GM21515 (cell line): ENCODE results near the gene KRTAP10-10.
"Not testable (repeated sequence)": the region's sequence is repeated elsewhere in the genome, so short reads cannot be mapped to it uniquely, and the experiment has no call there.

Experiments
- ATAC-seq: cut with Tn5 transposase; IDR thresholded peaks from one replicate; pipeline ENCODE4 v1.9.1; 2021; ENCODE audit not compliant: unreplicated experiment

The KRTAP10-10 gene

GRCh38 chr21:44602463-44602850 is 34.7 kb upstream of the KRTAP10-10 start:
- no peak for ATAC-seq

GRCh38 chr21:44603109-44603875 is 33.9 kb upstream of the KRTAP10-10 start:
- ATAC-seq = no peak

- no peak for ATAC-seq
Measured at GRCh38 chr21:44603911-44604310, 33.2 kb upstream of the KRTAP10-10 start.

- no peak for ATAC-seq
Measured at GRCh38 chr21:44606495-44606894, 30.7 kb upstream of the KRTAP10-10 start.

GRCh38 chr21:44609193-44609592 is 28.0 kb upstream of the KRTAP10-10 start:
- ATAC-seq = no peak

GRCh38 chr21:44610157-44610843 is 26.9 kb upstream of the KRTAP10-10 start:
- not testable (repeated sequence) for ATAC-seq

GRCh38 chr21:44611551-44611950 is 25.6 kb upstream of the KRTAP10-10 start:
- ATAC-seq = no peak

- no peak for ATAC-seq
Measured at GRCh38 chr21:44612029-44612486, 25.1 kb upstream of the KRTAP10-10 start, which contains the start of gene KRTAP10-8. Gene KRTAP10-8 (plus strand): TSS chr21:44612079. CDS start chr21:44612101, 22 bp downstream.

GRCh38 chr21:44612669-44613229 is 24.4 kb upstream of the KRTAP10-10 start:
- no peak for ATAC-seq

GRCh38 chr21:44613386-44614155 is 23.6 kb upstream of the KRTAP10-10 start:
- no peak for ATAC-seq

GRCh38 chr21:44614161-44614631 is 23.0 kb upstream of the KRTAP10-10 start:
- no peak for ATAC-seq

- ATAC-seq = no peak
Measured at GRCh38 chr21:44614961-44615391, 22.2 kb upstream of the KRTAP10-10 start.

GRCh38 chr21:44615466-44615865 is 21.7 kb upstream of the KRTAP10-10 start:
- no peak for ATAC-seq

GRCh38 chr21:44615911-44616590 is 21.1 kb upstream of the KRTAP10-10 start:
- no peak for ATAC-seq

GRCh38 chr21:44616591-44616926 is 20.6 kb upstream of the KRTAP10-10 start:
- ATAC-seq = no peak

- ATAC-seq = no peak
Measured at GRCh38 chr21:44617071-44617501, 20.1 kb upstream of the KRTAP10-10 start.

GRCh38 chr21:44618504-44618903 is 18.7 kb upstream of the KRTAP10-10 start:
- ATAC-seq = no peak

- ATAC-seq = no peak
Measured at GRCh38 chr21:44618909-44619308, 18.2 kb upstream of the KRTAP10-10 start.

GRCh38 chr21:44619886-44620285 is 17.3 kb upstream of the KRTAP10-10 start:
- no peak for ATAC-seq

- no peak for ATAC-seq
Measured at GRCh38 chr21:44623575-44623974, 13.6 kb upstream of the KRTAP10-10 start.
